DMS 273 (cell line): ENCODE data around the gene PIK3C2B.
A peak's percentile ranks its signal among the peaks of the same experiment; 100 is the strongest.

Experiments
- DNase-seq: peaks from one replicate; lab custom pipeline; 2025; ENCODE audit not compliant: unreplicated experiment; lab: John Stamatoyannopoulos, UW

The PIK3C2B gene

GRCh38 chr1:204480515-204480914, 14.1 kb downstream of the PIK3C2B start:
- DNase-seq, result peak; percentile 46

GRCh38 chr1:204479387-204480136, 15.0 kb downstream of the PIK3C2B start:
- peak; percentile 38 for DNase-seq

DNA sequence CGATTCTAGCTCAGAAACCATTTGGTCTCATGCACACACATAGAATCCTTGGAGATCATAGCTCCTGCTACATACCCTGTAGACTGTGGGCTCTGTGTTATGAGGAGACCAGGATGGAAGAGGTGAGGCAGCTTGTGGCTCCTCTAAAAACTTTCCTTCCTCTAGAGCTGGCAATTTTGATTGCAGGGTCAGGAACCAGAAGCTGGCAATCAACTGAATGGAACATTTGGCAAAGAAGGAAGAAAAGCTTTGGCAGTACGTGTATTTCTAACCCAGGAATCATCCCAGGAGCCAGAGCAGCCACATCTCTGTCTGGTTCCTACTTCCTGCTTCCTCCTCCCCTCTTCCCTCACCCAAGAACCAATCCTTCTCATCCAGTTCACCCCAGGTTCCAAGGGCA, 15.7 kb downstream of the PIK3C2B start:
- no peak for DNase-seq

DNA sequence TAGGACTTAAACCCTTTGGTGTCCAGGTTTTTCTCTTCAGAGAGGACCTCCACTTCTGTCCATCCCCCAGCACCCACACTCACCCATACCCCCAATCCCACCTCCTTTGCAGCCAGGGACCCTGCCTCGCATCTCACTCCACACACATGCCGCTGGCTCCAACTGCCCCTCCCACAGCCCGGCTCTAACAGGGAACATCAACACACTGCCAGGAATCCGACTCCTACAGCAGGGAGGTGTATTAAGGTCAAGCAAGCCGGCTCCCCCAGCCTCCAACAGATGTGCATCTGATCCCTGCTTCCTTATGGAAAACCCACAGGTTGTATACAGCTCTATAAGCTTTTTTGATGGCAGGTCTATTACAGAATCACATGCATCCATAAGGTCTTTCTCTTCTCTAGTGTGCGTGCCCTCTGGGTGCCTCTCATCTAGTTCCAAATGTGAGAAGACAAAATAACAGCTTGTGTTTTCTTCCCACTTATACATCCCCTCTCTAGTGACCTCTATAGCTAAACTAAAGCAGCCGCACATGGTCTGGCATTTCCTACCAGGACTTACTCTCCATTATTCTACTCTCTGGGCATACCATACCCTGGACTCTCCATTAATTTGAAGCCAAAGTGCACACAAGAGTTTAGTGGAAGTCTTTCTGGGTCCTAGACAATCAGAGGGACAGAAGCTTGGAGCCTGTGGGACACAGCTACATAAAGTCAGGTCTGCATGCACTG, 16.3 kb downstream of the PIK3C2B start:
- DNase-seq, result peak; percentile 93

DNA sequence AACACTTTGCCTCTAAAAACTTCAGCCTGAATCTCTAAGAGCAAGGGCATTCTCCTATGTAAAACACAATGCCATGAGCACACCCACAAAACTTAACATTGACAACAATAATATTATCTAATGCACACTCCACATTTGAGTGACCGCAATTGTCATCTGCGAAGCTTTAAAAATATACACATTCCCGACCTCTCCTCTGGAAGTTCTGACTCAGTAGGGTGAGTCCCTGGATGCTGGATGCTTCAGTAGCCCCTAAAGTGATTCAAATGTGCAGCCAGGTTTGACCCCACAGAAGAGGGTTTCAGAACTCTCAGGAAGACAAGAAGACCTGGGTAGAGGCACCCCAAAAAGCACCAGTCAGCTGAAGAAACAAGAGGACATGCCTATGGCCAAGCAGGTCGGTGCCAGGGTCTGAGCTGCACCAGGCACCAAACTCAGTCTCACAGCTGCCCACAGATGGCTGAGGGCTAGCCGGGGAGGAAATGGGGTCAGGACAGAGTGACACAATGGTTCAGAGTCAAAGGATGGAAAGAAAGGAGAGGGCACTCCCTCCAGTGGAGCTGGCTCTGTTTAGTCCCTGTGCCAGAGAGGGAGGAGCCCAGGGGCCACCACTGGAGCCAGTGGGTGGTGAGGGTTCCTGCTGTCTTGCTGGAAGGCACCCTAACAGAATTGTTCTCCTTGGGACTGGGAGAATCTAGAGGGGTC, 17.4 kb downstream of the PIK3C2B start:
- peak; percentile 42 for DNase-seq

GRCh38 chr1:204476563-204476962, 18.0 kb downstream of the PIK3C2B start:
- DNase-seq, result no peak

- no peak for DNase-seq
Measured at GRCh38 chr1:204475656-204476432, 18.8 kb downstream of the PIK3C2B start.

GRCh38 chr1:204473400-204473965, 21.1 kb downstream of the PIK3C2B start:
- DNase-seq, result no peak

GRCh38 chr1:204472660-204473059, 21.9 kb downstream of the PIK3C2B start:
- no peak for DNase-seq

DNA sequence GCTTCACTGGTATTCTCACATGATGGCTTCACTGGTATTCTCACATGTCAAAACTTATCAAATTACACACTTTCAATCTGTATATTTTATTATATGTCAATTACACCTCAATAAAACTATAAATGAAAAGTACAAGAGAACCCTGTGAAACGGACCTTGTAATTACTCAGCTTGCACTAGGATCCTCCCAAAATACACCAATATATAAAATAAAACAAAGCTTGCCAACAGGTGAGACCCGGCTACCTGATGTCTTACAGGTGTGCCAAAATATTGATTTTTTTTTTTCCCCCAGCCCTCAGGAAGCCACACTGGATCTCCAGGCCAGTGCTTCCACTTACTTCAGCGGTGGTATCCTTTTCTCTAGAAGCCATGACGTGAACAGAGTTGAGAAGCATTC, 22.9 kb downstream of the PIK3C2B start:
- DNase-seq, result no peak

DNA sequence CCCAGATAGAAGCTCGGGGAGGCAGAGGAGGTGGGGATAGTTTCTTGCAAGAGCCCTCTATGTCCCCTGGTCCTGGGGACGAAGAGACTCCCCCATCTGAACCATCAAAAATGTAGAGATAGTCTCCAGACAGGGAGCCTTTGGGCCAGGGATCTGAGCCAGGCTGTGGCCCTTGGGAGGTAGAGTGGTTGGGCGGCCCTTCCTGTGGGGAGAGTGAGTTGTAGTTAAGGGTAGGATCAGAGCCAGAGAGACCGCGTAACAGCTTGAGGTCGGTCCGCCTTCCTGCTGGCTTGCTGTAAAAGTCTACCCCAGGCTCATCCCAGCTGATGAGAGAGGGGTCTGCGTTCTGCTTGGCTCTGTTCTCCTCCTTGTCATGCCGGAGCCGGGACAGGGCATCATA, 25.3 kb downstream of the PIK3C2B start:
- no peak for DNase-seq

DNA sequence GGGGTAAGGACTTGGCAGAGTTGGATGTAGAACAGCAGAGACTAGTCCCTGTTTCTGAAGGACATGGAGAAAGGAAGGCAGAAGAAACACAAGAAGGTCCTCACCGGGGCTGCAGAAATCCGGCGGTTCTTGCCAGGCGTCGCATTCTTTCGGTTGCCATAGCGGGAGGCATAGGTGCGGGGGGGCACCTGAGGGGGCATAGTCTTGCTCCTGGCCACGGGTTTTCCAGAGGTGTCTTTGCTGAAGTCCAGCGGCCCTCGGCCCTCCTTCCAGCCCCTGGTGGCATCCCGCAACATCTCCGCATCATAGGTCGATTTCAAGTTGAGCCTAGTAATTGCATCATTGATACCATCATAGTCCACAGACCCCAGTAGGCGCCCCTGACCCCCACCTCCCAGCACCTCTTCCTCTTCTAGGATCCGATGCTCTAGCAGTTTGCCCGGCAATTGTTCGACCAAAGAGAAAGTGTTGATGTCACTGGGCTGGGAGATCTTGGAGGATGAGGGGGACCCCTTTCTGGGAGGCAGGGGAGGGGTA, 25.8 kb downstream of the PIK3C2B start:
- no peak for DNase-seq

DNA sequence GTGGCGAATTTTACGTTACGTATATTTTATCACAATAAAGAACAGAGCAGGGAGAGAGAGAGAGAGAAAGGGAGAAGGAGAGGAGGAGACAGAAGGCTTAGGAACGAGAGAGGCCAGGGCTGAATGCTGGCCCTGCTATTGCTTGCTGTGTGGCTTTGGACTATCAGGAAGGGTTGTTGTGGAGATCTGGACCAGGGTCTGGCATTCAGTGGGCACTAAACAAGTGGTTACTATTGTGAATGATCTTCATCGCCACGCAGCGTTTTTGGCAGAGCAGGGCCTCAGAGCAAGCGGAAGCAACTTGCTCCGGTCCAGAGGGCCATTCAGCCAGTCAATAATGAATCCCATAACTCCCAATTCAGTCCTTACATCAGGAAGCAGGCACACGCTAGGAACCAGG, 26.4 kb downstream of the PIK3C2B start:
- no peak for DNase-seq

- peak; percentile 35 for DNase-seq
Measured at GRCh38 chr1:204466416-204467405, 27.9 kb downstream of the PIK3C2B start.

GRCh38 chr1:204465546-204466415, 28.8 kb downstream of the PIK3C2B start:
- peak; percentile 71 for DNase-seq

DNA sequence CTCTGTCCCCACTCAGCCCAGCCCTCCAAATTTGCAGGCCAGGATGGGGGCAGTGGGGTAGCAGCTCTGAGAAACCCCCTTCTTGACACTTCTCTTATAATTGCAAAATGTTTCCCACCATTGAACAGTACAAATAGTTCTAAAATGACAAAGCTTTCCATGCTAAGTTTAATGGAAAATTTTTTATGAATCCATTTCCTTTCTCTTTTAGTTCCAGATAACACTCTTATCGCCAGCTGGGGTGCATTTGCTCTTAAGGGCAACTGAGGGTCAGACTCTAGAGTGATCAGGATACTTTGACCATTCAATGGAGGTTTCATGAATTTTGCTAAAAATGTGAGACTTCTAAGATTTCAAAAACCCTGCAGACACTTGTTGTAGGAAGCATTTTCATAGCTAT, 29.9 kb downstream of the PIK3C2B start:
- no peak for DNase-seq

- no peak for DNase-seq
Measured at GRCh38 chr1:204464187-204464631, 30.4 kb downstream of the PIK3C2B start.
